Activated CD8-positive, alpha-beta memory T cell treated with anti-CD3 and anti-CD28 coated beads for 4 hours (primary cell): ENCODE results near the gene TMEM242.

Experiments
- DNase-seq, 2 donors: peaks; one replicate each; pipeline ENCODE4 v3.0.0-alpha.2; 2020; ENCODE audit warnings: low read depth in 2 of 2

TMEM242 gene

GRCh38 chr6:157290797-157291196 lies 32.5 kb downstream of the TMEM242 start:
- DNase-seq: no peak

- DNase-seq: no peak
Measured at GRCh38 chr6:157289764-157290163, 33.6 kb downstream of the TMEM242 start.

- no peak for DNase-seq
Measured at GRCh38 chr6:157288575-157288974, 34.7 kb downstream of the TMEM242 start.

GRCh38 chr6:157287923-157288322 lies 35.4 kb downstream of the TMEM242 start:
- DNase-seq: no peak

- no peak for DNase-seq
Measured at GRCh38 chr6:157287247-157287850, 36.0 kb downstream of the TMEM242 start.

GRCh38 chr6:157285422-157285779 lies 37.9 kb downstream of the TMEM242 start:
- no peak for DNase-seq

- DNase-seq: no peak
Measured at GRCh38 chr6:157284738-157285421, 38.4 kb downstream of the TMEM242 start.

- no peak for DNase-seq
Measured at GRCh38 chr6:157283900-157284737, 39.2 kb downstream of the TMEM242 start.

- DNase-seq: no peak
Measured at GRCh38 chr6:157283330-157283898, 39.9 kb downstream of the TMEM242 start.

GRCh38 chr6:157282284-157282683 lies 41.0 kb downstream of the TMEM242 start:
- no peak for DNase-seq

- DNase-seq: no peak
Measured at GRCh38 chr6:157281570-157281969, 41.7 kb downstream of the TMEM242 start.

GRCh38 chr6:157280947-157281346 lies 42.4 kb downstream of the TMEM242 start:
- DNase-seq: no peak

- DNase-seq: no peak
Measured at GRCh38 chr6:157280157-157280556, 43.2 kb downstream of the TMEM242 start.

GRCh38 chr6:157278171-157278570 lies 45.1 kb downstream of the TMEM242 start:
- no peak for DNase-seq

- no peak for DNase-seq
Measured at GRCh38 chr6:157276731-157277130, 46.6 kb downstream of the TMEM242 start.

- no peak for DNase-seq
Measured at GRCh38 chr6:157276134-157276532, 47.2 kb downstream of the TMEM242 start.

- DNase-seq: peak; percentile 73 to 75
Measured at GRCh38 chr6:157274471-157275226, 48.7 kb downstream of the TMEM242 start.

GRCh38 chr6:157273756-157274470 lies 49.4 kb downstream of the TMEM242 start:
- peak; percentile 33 to 39 for DNase-seq

GRCh38 chr6:157272866-157273755 lies 50.2 kb downstream of the TMEM242 start:
- no peak for DNase-seq

GRCh38 chr6:157272372-157272771 lies 50.9 kb downstream of the TMEM242 start:
- DNase-seq: no peak
